ENCODE data around the gene RAB30.

Gene RAB30

GRCh38 chr11:83007909-83008580 is 63.7 kb downstream of the RAB30 start:
- no peak for DNase-seq

- no peak for DNase-seq
These were observed 64.2 kb downstream of the RAB30 start for GRCh38 chr11:83007477-83007876.

- DNase-seq, result peak in 1 of 2 experiments; percentile 46
These were observed 64.8 kb downstream of the RAB30 start for GRCh38 chr11:83006877-83007330.

- peak; percentile 19 to 47 for DNase-seq
These were observed 66.7 kb downstream of the RAB30 start for GRCh38 chr11:83004746-83005556.

GRCh38 chr11:83002522-83002921 is 69.2 kb downstream of the RAB30 start:
- no peak for DNase-seq

GRCh38 chr11:83002053-83002452 is 69.6 kb downstream of the RAB30 start:
- DNase-seq, result peak in 1 of 2 experiments; percentile 45

GRCh38 chr11:83000381-83000780 is 71.3 kb downstream of the RAB30 start:
- no peak for DNase-seq

- DNase-seq, result no peak
These were observed 72.5 kb downstream of the RAB30 start for GRCh38 chr11:82999232-82999631.

GRCh38 chr11:82998697-82999096 is 73.0 kb downstream of the RAB30 start:
- no peak for DNase-seq

GRCh38 chr11:82996966-82997606 is 74.6 kb downstream of the RAB30 start:
- DNase-seq, result peak in 1 of 2 experiments; percentile 58

- peak in 1 of 2 experiments; percentile 50 for DNase-seq
These were observed 75.8 kb downstream of the RAB30 start for GRCh38 chr11:82995754-82996398.

GRCh38 chr11:82995235-82995634 is 76.5 kb downstream of the RAB30 start:
- DNase-seq, result no peak

GRCh38 chr11:82994604-82995230 is 77.0 kb downstream of the RAB30 start:
- DNase-seq, result no peak

- DNase-seq, result no peak
These were observed 79.5 kb downstream of the RAB30 start for GRCh38 chr11:82992223-82992622.

GRCh38 chr11:82989628-82990404 is 81.9 kb downstream of the RAB30 start:
- DNase-seq, result no peak

GRCh38 chr11:82988936-82989627 is 82.6 kb downstream of the RAB30 start:
- no peak for DNase-seq

GRCh38 chr11:82987997-82988396 is 83.7 kb downstream of the RAB30 start:
- no peak for DNase-seq

GRCh38 chr11:82986446-82986845 is 85.3 kb downstream of the RAB30 start:
- no peak for DNase-seq

- DNase-seq, result no peak
These were observed 89.8 kb downstream of the RAB30 start for GRCh38 chr11:82981852-82982251.

- no peak for DNase-seq
These were observed 90.8 kb downstream of the RAB30 start for GRCh38 chr11:82980947-82981346.

GRCh38 chr11:82980292-82980691 is 91.4 kb downstream of the RAB30 start:
- DNase-seq, result no peak

All from activated CD4-positive, alpha-beta T cell treated with anti-CD3 and anti-CD28 coated beads, Interleukin-2, amount 50 U/mL, for 48 hours (primary cell).